HepG2 (cell line): Measurements from ENCODE around the gene ALOX5. TPM values are rescaled to one million over a fixed set of nuclear protein-coding genes. Genes with fewer than 3 reads are reported as not detected.

Experiments
- MAF1 ChIP-seq: sonication (generic); formaldehyde crosslinking; IDR thresholded peaks from 2 replicates; pipeline ENCODE4 v1.5.0; 2020; ENCODE audit warnings: missing genetic modification reagents, borderline replicate concordance
- RFXANK ChIP-seq: IDR thresholded peaks from 2 replicates; pipeline ENCODE4 v1.6.1; 2016
- TRAFD1 ChIP-seq: sonication (generic); formaldehyde crosslinking; IDR thresholded peaks from 2 replicates; pipeline ENCODE4 v1.5.1; 2020; ENCODE audit warnings: missing genetic modification reagents, mild to moderate bottlenecking, borderline replicate concordance
- ZKSCAN5 ChIP-seq: sonication (generic); formaldehyde crosslinking; IDR thresholded peaks from 2 replicates; pipeline ENCODE4 v1.5.1; 2020; ENCODE audit warnings: mild to moderate bottlenecking, missing genetic modification reagents
- ZNF275 ChIP-seq: sonication (generic); formaldehyde crosslinking; IDR thresholded peaks from 2 replicates; pipeline ENCODE4 v1.8.0; 2022; ENCODE audit warnings: missing genetic modification reagents, mild to moderate bottlenecking, inconsistent platforms, borderline replicate concordance
- ZNF501 ChIP-seq: sonication (generic); formaldehyde crosslinking; IDR thresholded peaks from 2 replicates; pipeline ENCODE4 v1.5.1; 2020; ENCODE audit warnings: mild to moderate bottlenecking, moderate library complexity, missing genetic modification reagents
- ZNF503 ChIP-seq: sonication (generic); formaldehyde crosslinking; IDR thresholded peaks from 2 replicates; pipeline ENCODE4 v1.4.0; 2020; ENCODE audit warnings: missing genetic modification reagents
- ZNF670 ChIP-seq: sonication (generic); formaldehyde crosslinking; IDR thresholded peaks from 2 replicates; pipeline ENCODE4 v1.8.0; 2022; ENCODE audit warnings: mild to moderate bottlenecking, missing genetic modification reagents, borderline replicate concordance
- ZNF841 ChIP-seq: sonication (generic); formaldehyde crosslinking; IDR thresholded peaks from 2 replicates; pipeline ENCODE4 v1.8.1; 2023; ENCODE audit warnings: missing genetic modification reagents, borderline replicate concordance
- ZSCAN12 ChIP-seq: sonication (generic); formaldehyde crosslinking; IDR thresholded peaks from 2 replicates; pipeline ENCODE4 v1.9.0; 2021; ENCODE audit warnings: mild to moderate bottlenecking, missing genetic modification reagents
- polyA plus RNA-seq, 8 experiments: library from polyadenylated mRNA; depleted of rRNA in 3 of 8; stranded (reverse) in 7 of 8; unstranded in 1 of 8; fragments of >200 nt; fragmentation: Illumina TruSeq in 4 of 8; extraction: Trizol in 4 of 8; gene quantifications; 2 replicates each; pipeline versions ENCODE4 v1.2.1 to v1.2.3, GENCODE V29; 2011 to 2016; ENCODE audit warnings: low read depth in 4 of 8, missing spikeins in 1 of 8, mixed read lengths in 1 of 8; ENCODE audit not compliant: insufficient read depth in 1 of 8
- total RNA-seq, 5 experiments: library from RNA; depleted of rRNA; stranded (reverse); fragments of >200 nt; fragmentation: Illumina TruSeq; extraction: Trizol; gene quantifications; 2 replicates each; pipeline ENCODE4 v1.2.3, GENCODE V29; 2016; ENCODE audit warnings: low read depth in 1 of 5
- TF ChIP-seq, protein P1 (sequence below): sonication (generic); formaldehyde crosslinking; IDR thresholded peaks from 2 replicates; pipeline ENCODE4 v1.8.1; 2022; ENCODE audit warnings: low read depth, mild to moderate bottlenecking, missing genetic modification reagents

ALOX5 gene
- total and polyA plus RNA-seq, 2 of the 13 experiments (the other 11 are each of a cell fraction or from before 2014, with no cell fraction given), result 0.04 TPM; not detected in 1

DNA sequence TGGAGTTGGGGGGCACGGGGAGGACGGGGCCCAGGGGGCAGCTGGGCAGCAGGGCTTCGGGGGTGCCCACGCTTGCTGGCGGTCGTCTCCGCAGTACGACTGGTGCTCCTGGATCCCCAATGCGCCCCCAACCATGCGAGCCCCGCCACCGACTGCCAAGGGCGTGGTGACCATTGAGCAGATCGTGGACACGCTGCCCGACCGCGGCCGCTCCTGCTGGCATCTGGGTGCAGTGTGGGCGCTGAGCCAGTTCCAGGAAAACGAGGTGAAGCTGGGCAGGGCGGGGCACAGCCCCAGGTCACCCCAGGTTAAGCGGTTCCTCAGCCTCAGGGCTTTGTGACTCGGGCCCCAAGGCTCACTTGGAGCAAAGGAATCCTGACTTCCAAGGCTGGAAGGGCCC lies 70.0 kb downstream of the ALOX5 start (continued):
- TF ChIP-seq, protein P1, sequence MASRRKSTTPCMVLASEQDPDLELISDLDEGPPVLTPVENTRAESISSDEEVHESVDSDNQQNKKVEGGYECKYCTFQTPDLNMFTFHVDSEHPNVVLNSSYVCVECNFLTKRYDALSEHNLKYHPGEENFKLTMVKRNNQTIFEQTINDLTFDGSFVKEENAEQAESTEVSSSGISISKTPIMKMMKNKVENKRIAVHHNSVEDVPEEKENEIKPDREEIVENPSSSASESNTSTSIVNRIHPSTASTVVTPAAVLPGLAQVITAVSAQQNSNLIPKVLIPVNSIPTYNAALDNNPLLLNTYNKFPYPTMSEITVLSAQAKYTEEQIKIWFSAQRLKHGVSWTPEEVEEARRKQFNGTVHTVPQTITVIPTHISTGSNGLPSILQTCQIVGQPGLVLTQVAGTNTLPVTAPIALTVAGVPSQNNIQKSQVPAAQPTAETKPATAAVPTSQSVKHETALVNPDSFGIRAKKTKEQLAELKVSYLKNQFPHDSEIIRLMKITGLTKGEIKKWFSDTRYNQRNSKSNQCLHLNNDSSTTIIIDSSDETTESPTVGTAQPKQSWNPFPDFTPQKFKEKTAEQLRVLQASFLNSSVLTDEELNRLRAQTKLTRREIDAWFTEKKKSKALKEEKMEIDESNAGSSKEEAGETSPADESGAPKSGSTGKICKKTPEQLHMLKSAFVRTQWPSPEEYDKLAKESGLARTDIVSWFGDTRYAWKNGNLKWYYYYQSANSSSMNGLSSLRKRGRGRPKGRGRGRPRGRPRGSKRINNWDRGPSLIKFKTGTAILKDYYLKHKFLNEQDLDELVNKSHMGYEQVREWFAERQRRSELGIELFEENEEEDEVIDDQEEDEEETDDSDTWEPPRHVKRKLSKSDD (CRISPR knock-in tag), result no peak
- no peak for TF ChIP-seq ZKSCAN5 (CRISPR knock-in tag)
- TF ChIP-seq ZSCAN12 (CRISPR knock-in tag), result no peak
- no peak for TF ChIP-seq MAF1 (CRISPR knock-in tag)
- no peak for TF ChIP-seq ZNF275 (CRISPR knock-in tag)
- TF ChIP-seq ZNF501 (CRISPR knock-in tag), result no peak
- TF ChIP-seq RFXANK (CRISPR knock-in tag), result no peak
- TF ChIP-seq ZNF841 (CRISPR knock-in tag), result no peak
- TF ChIP-seq ZNF670 (CRISPR knock-in tag), result no peak
- TF ChIP-seq ZNF503 (CRISPR knock-in tag), result no peak
- no peak for TF ChIP-seq TRAFD1 (CRISPR knock-in tag)
- TF ChIP-seq, all 625 proteins: peak for 0
